K562 (cell line): ENCODE results near the gene SLC37A2. TPM values are rescaled to one million over a fixed set of nuclear protein-coding genes. Genes with fewer than 3 reads are reported as not detected.

Experiments used
- ADNP ChIP-seq: fragments of 200-800 bp; sonication (Bioruptor generic); IDR thresholded peaks from 2 replicates; pipeline ENCODE4 v1.6.1; 2016; ENCODE audit warnings: missing genetic modification characterization, missing compliant biosample characterization
- ARID1B ChIP-seq: fragments of 450-650 bp; IDR thresholded peaks from 2 replicates; pipeline ENCODE4 v1.6.1; 2016; ENCODE audit warnings: antibody characterized with exemption, mild to moderate bottlenecking, inconsistent platforms
- BCOR ChIP-seq: fragments of 450-650 bp; IDR thresholded peaks from 2 replicates; pipeline ENCODE4 v1.6.1; 2016
- BDP1 ChIP-seq: IDR thresholded peaks from 3 replicates; pipeline ENCODE4 v1.6.1; 2011; ENCODE audit not compliant: insufficient read length, insufficient read depth
- C11orf30 ChIP-seq: fragments of 450-650 bp; IDR thresholded peaks from 2 replicates; pipeline ENCODE4 v1.6.1; 2016; ENCODE audit warnings: low read depth, mild to moderate bottlenecking
- CBFA2T2 ChIP-seq: fragments of 450-650 bp; conservative IDR thresholded peaks from 2 replicates; pipeline ENCODE4 v1.6.1; 2017; ENCODE audit warnings: mild to moderate bottlenecking
- DACH1 ChIP-seq: fragments of 450-650 bp; IDR thresholded peaks from 2 replicates; pipeline ENCODE4 v1.6.1; 2018; ENCODE audit not compliant: partially characterized antibody
- ERF ChIP-seq: fragments of 450-650 bp; formaldehyde crosslinking; IDR thresholded peaks from 2 replicates; pipeline ENCODE4 v1.4.0; 2020; ENCODE audit warnings: mild to moderate bottlenecking, mixed read lengths
- HDAC8 ChIP-seq: fragments of 450-650 bp; IDR thresholded peaks from 2 replicates; pipeline ENCODE4 v1.6.1; 2016; ENCODE audit warnings: mild to moderate bottlenecking, missing genetic modification characterization, moderate library complexity, missing compliant biosample characterization
- JUND ChIP-seq, 2 experiments: IDR thresholded peaks; 2 replicates in 1 of 2; 3 replicates in 1 of 2; pipeline ENCODE4 v1.6.1; 2011; ENCODE audit warnings: borderline replicate concordance in 2 of 2, low read depth in 2 of 2, low read length in 2 of 2, improper control_type of control experiment in 1 of 2, missing biosample characterization in 1 of 2, missing genetic modification characterization in 1 of 2, missing genetic modification reagents in 1 of 2
- MAFF ChIP-seq: IDR thresholded peaks from 2 replicates; pipeline ENCODE4 v1.6.1; 2012; ENCODE audit warnings: low read length, improper control_type of control experiment
- MEIS2 ChIP-seq: fragments of 450-650 bp; IDR thresholded peaks from 2 replicates; pipeline ENCODE4 v1.6.1; 2014; ENCODE audit warnings: mild to moderate bottlenecking; ENCODE audit not compliant: partially characterized antibody
- NR2C2 ChIP-seq, 2 experiments: fragments of 200-800 bp in 1 of 2; sonication (Bioruptor generic) in 1 of 2; sonication (generic) in 1 of 2; formaldehyde crosslinking in 1 of 2; IDR thresholded peaks; 2 replicates each; pipeline versions ENCODE4 v1.6.1 to v1.8.0; 2016 to 2022; ENCODE audit warnings: mild to moderate bottlenecking in 1 of 2, missing compliant biosample characterization in 1 of 2, missing genetic modification characterization in 1 of 2, missing genetic modification reagents in 1 of 2
- NR4A1 ChIP-seq, 2 experiments: fragments of 250-450 bp in 1 of 2; fragments of 450-650 bp in 1 of 2; sonication (Bioruptor Pico) in 1 of 2; IDR thresholded peaks; 2 replicates each; pipeline versions ENCODE4 v1.4.0 to v1.6.1; 2016 to 2020; ENCODE audit warnings: mild to moderate bottlenecking in 2 of 2, missing compliant biosample characterization in 1 of 2, missing genetic modification characterization in 1 of 2, moderate library complexity in 1 of 2
- SMAD3 ChIP-seq: fragments of 450-650 bp; formaldehyde crosslinking; conservative IDR thresholded peaks from 2 replicates; pipeline ENCODE4 v1.4.0; 2020; ENCODE audit warnings: mild to moderate bottlenecking
- TAF9B ChIP-seq: fragments of 450-650 bp; IDR thresholded peaks from 2 replicates; pipeline ENCODE4 v1.6.1; 2018; ENCODE audit warnings: mild to moderate bottlenecking; ENCODE audit not compliant: partially characterized antibody
- TEAD1 ChIP-seq, 2 experiments: fragments of 450-650 bp in 1 of 2; sonication (generic) in 1 of 2; formaldehyde crosslinking; IDR thresholded peaks; 2 replicates each; pipeline versions ENCODE4 v1.4.0 to v1.8.0; 2020 to 2022; ENCODE audit warnings: mild to moderate bottlenecking in 2 of 2, missing genetic modification reagents in 1 of 2
- TEAD4 ChIP-seq, 2 experiments: sonication (generic) in 1 of 2; formaldehyde crosslinking in 1 of 2; IDR thresholded peaks; 2 replicates each; pipeline versions ENCODE4 v1.6.1 to v1.8.0; 2012 to 2022; ENCODE audit warnings: borderline replicate concordance in 1 of 2, inconsistent platforms in 1 of 2, low read length in 1 of 2, mild to moderate bottlenecking in 1 of 2, missing genetic modification reagents in 1 of 2
- U2AF1 ChIP-seq: fragments of 200-400 bp; formaldehyde crosslinking; optimal IDR thresholded peaks from 2 replicates; pipeline ENCODE3; 2017; ENCODE audit warnings: mild to moderate bottlenecking, low read depth, low read length, moderate library complexity
- ZNF766 ChIP-seq: fragments of 200-800 bp; sonication (Bioruptor generic); conservative IDR thresholded peaks from 2 replicates; pipeline ENCODE4 v1.6.1; 2016; ENCODE audit warnings: missing genetic modification characterization, missing compliant biosample characterization
- polyA plus RNA-seq, 8 experiments: library from polyadenylated mRNA; depleted of rRNA in 4 of 8; stranded (reverse) in 5 of 8; unstranded in 3 of 8; fragments of >200 nt; fragmentation: Nextera tagmentation in 2 of 8; fragmentation: Illumina TruSeq in 1 of 8; extraction: Ambion mirVana in 2 of 8; extraction: Trizol in 1 of 8; gene quantifications; 2 replicates each; pipeline versions ENCODE4 v1.2.1 to v1.2.3, GENCODE V29; 2011 to 2014; ENCODE audit warnings: inconsistent platforms in 1 of 8, missing spikeins in 1 of 8
- total RNA-seq, 7 experiments: library from RNA; depleted of rRNA in 6 of 7; stranded (reverse); fragments of >200 nt in 6 of 7; fragmentation: Illumina TruSeq in 2 of 7; extraction: Trizol in 2 of 7; gene quantifications; 2 replicates each; pipeline versions ENCODE4 v1.2.1 to v1.2.3, GENCODE V29; 2011 to 2021; ENCODE audit warnings: low replicate concordance in 1 of 7
- TF ChIP-seq, protein P1 (sequence below): fragments of 250-450 bp; sonication (Bioruptor Pico); IDR thresholded peaks from 2 replicates; pipeline ENCODE4 v1.4.0; 2020
- TF ChIP-seq, protein P2 (sequence below): sonication (generic); formaldehyde crosslinking; IDR thresholded peaks from 2 replicates; pipeline ENCODE4 v1.8.1; 2022; ENCODE audit warnings: missing genetic modification reagents

Gene SLC37A2
- total and polyA plus RNA-seq, 9 of the 15 experiments (the other 6 are each of a cell fraction or from before 2014, with no cell fraction given): 0.01 to 1.2 (median 0.52) TPM

- TF ChIP-seq ERF (no peak), DACH1 (peak; percentile 59), NR2C2 (CRISPR knock-in tag; IDR thresholded peaks at IDR 0.05) (no peak), NR2C2 (tag; IDR thresholded peaks at IDR 0.05) (no peak), BCOR (peak; percentile 65), TEAD4 (IDR thresholded peaks at IDR 0.05; ENCODE audit: low read length) (peak; percentile 20; the same call in 1 of the 2 replicates), TEAD4 (CRISPR knock-in tag; IDR thresholded peaks at IDR 0.05; ENCODE audit: borderline replicate concordance) (no peak), NR4A1 (CRISPR knock-in tag; IDR thresholded peaks at IDR 0.05) (no peak), NR4A1 (tag; IDR thresholded peaks at IDR 0.05) (no peak), ZNF766 (CRISPR knock-in tag) (no peak), CBFA2T2 (0 out of 2 replicates have a peak, but pooled peaks have one; percentile 25), TEAD1 (CRISPR knock-in tag; IDR thresholded peaks at IDR 0.05) (no peak), MEIS2 (peak; percentile 54), MAFF (no peak), BDP1 (no peak), C11orf30 (no peak), SMAD3 (CRISPR knock-in tag) (no peak), U2AF1 (no peak), JUND (IDR thresholded peaks at IDR 0.05; ENCODE audit: borderline replicate concordance, low read depth, low read length) (peak; percentile 58; the same call in 1 of the 2 replicates), JUND (tag; IDR thresholded peaks at IDR 0.05; ENCODE audit: borderline replicate concordance, low read depth, low read length) (peak; percentile 60; the same call in 2 of the 3 replicates), TAF9B (peak; percentile 35), ARID1B (peak; percentile 75), HDAC8 (tag) (no peak), ADNP (tag) (peak; percentile 65; the same call in 1 of the 2 replicates)
- TF ChIP-seq, protein P1, sequence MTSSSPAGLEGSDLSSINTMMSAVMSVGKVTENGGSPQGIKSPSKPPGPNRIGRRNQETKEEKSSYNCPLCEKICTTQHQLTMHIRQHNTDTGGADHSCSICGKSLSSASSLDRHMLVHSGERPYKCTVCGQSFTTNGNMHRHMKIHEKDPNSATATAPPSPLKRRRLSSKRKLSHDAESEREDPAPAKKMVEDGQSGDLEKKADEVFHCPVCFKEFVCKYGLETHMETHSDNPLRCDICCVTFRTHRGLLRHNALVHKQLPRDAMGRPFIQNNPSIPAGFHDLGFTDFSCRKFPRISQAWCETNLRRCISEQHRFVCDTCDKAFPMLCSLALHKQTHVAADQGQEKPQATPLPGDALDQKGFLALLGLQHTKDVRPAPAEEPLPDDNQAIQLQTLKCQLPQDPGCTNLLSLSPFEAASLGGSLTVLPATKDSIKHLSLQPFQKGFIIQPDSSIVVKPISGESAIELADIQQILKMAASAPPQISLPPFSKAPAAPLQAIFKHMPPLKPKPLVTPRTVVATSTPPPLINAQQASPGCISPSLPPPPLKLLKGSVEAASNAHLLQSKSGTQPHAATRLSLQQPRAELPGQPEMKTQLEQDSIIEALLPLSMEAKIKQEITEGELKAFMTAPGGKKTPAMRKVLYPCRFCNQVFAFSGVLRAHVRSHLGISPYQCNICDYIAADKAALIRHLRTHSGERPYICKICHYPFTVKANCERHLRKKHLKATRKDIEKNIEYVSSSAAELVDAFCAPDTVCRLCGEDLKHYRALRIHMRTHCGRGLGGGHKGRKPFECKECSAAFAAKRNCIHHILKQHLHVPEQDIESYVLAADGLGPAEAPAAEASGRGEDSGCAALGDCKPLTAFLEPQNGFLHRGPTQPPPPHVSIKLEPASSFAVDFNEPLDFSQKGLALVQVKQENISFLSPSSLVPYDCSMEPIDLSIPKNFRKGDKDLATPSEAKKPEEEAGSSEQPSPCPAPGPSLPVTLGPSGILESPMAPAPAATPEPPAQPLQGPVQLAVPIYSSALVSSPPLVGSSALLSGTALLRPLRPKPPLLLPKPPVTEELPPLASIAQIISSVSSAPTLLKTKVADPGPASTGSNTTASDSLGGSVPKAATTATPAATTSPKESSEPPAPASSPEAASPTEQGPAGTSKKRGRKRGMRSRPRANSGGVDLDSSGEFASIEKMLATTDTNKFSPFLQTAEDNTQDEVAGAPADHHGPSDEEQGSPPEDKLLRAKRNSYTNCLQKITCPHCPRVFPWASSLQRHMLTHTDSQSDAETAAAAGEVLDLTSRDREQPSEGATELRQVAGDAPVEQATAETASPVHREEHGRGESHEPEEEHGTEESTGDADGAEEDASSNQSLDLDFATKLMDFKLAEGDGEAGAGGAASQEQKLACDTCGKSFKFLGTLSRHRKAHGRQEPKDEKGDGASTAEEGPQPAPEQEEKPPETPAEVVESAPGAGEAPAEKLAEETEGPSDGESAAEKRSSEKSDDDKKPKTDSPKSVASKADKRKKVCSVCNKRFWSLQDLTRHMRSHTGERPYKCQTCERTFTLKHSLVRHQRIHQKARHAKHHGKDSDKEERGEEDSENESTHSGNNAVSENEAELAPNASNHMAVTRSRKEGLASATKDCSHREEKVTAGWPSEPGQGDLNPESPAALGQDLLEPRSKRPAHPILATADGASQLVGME: no peak
- TF ChIP-seq, protein P2, sequence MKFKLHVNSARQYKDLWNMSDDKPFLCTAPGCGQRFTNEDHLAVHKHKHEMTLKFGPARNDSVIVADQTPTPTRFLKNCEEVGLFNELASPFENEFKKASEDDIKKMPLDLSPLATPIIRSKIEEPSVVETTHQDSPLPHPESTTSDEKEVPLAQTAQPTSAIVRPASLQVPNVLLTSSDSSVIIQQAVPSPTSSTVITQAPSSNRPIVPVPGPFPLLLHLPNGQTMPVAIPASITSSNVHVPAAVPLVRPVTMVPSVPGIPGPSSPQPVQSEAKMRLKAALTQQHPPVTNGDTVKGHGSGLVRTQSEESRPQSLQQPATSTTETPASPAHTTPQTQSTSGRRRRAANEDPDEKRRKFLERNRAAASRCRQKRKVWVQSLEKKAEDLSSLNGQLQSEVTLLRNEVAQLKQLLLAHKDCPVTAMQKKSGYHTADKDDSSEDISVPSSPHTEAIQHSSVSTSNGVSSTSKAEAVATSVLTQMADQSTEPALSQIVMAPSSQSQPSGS: no peak
Measured at GRCh38 chr11:125069008-125069407, 5.9 kb downstream of the SLC37A2 start (continued).
